IMR-90 (cell line): ENCODE measurements around the gene PBX4. TPM values are rescaled to one million over a fixed set of nuclear protein-coding genes. Genes with fewer than 3 reads are reported as not detected.

Source experiments
- ATAC-seq: fragments of 200-7000 bp; cut with Tn5 transposase; 2 replicates; pipeline ENCODE4 v1.9.1; 2020; ENCODE audit warnings: low read depth, mild to moderate bottlenecking, moderate library complexity
- BruUV-seq: library from RNA; stranded (reverse); fragments of 400-500 nt; replicated peaks from 2 replicates; lab custom pipeline; 2021; lab: Mats Ljungman, UMichigan
- CTCF ChIA-PET: fragments of 300-600 bp; formaldehyde crosslinking; extraction: SDS; loops from one replicate; lab custom pipeline; 2021; ENCODE audit warnings: antibody characterized with exemption; lab: Yijun Ruan, JAX
- POLR2A ChIA-PET: fragments of 300-600 bp; sonication (Branson Sonifier 250); formaldehyde crosslinking; loops from one replicate; lab custom pipeline; 2022; ENCODE audit warnings: antibody characterized with exemption; ENCODE audit not compliant: unreplicated experiment; lab: Charles Lee
- DNase-seq: peaks from one replicate; pipeline ENCODE4 v3.0.0; 2013
- H2AFZ ChIP-seq: replicated peaks from 2 replicates; pipeline ENCODE3; 2013; ENCODE audit warnings: low read length, mild to moderate bottlenecking; ENCODE audit not compliant: poor library complexity
- H2AK5ac ChIP-seq: 2 replicates; pipeline ENCODE4 v1.6.1; 2013; ENCODE audit warnings: low read depth, low read length, inconsistent platforms
- H2AK9ac ChIP-seq: replicated peaks from 2 replicates; pipeline ENCODE3; 2013; ENCODE audit warnings: mild to moderate bottlenecking, low read depth, low read length, moderate library complexity; ENCODE audit not compliant: poor library complexity
- H2BK120ac ChIP-seq: 2 replicates; pipeline ENCODE4 v1.6.1; 2013; ENCODE audit warnings: low read depth, low read length, inconsistent platforms
- H2BK15ac ChIP-seq: 3 replicates; pipeline ENCODE4 v1.6.1; 2013; ENCODE audit warnings: low read depth, low read length, inconsistent platforms
- H2BK20ac ChIP-seq: 2 replicates; pipeline ENCODE4 v1.6.1; 2013; ENCODE audit warnings: low read depth, mild to moderate bottlenecking, inconsistent platforms, low read length, moderate library complexity
- H2BK5ac ChIP-seq: 2 replicates; pipeline ENCODE4 v1.6.1; 2013; ENCODE audit warnings: mild to moderate bottlenecking, low read depth, low read length, inconsistent platforms; ENCODE audit not compliant: poor library complexity, severe bottlenecking
- H3K14ac ChIP-seq: replicated peaks from 2 replicates; pipeline ENCODE4 v1.6.1; 2013; ENCODE audit warnings: low read depth, low read length, inconsistent platforms
- H3K18ac ChIP-seq: 2 replicates; pipeline ENCODE4 v1.6.1; 2013; ENCODE audit warnings: low read depth, low read length, control low read depth
- H3K23ac ChIP-seq: 2 replicates; pipeline ENCODE4 v1.6.1; 2013; ENCODE audit warnings: low read depth, low read length, inconsistent platforms
- H3K27ac ChIP-seq: 2 replicates; pipeline ENCODE4 v1.5.1; 2013; ENCODE audit warnings: mild to moderate bottlenecking, control low read depth, low read length; ENCODE audit not compliant: insufficient read depth
- H3K27me3 ChIP-seq: 2 replicates; pipeline ENCODE4 v1.6.1; 2013; ENCODE audit warnings: low read length; ENCODE audit not compliant: control insufficient read depth, insufficient read depth
- H3K36me3 ChIP-seq: 2 replicates; pipeline ENCODE4 v1.6.1; 2013; ENCODE audit warnings: low read length, mixed read lengths; ENCODE audit not compliant: control insufficient read depth, insufficient read depth
- H3K4ac ChIP-seq: 2 replicates; pipeline ENCODE4 v1.6.1; 2013; ENCODE audit warnings: low read depth, low read length, inconsistent platforms
- H3K4me1 ChIP-seq: 2 replicates; pipeline ENCODE4 v1.6.1; 2013; ENCODE audit warnings: low read length, mixed read lengths; ENCODE audit not compliant: control insufficient read depth, insufficient read depth
- H3K4me2 ChIP-seq: 2 replicates; pipeline ENCODE4 v1.6.1; 2013; ENCODE audit warnings: low read depth, mild to moderate bottlenecking, control low read depth, low read length, moderate library complexity
- H3K4me3 ChIP-seq: 2 replicates; pipeline ENCODE4 v1.5.1; 2013; ENCODE audit warnings: low read depth, mild to moderate bottlenecking, control low read depth, low read length, moderate library complexity; ENCODE audit not compliant: insufficient read depth
- H3K56ac ChIP-seq: 2 replicates; pipeline ENCODE4 v1.6.1; 2013; ENCODE audit warnings: low read length, inconsistent platforms; ENCODE audit not compliant: insufficient read depth; ENCODE audit errors: extremely low read depth
- H3K79me1 ChIP-seq, 2 experiments: 2 replicates each; pipeline ENCODE4 v1.6.1; 2013; ENCODE audit warnings: low read length in 2 of 2, inconsistent platforms in 1 of 2, low read depth in 1 of 2
- H3K9ac ChIP-seq: 2 replicates; pipeline ENCODE4 v1.6.1; 2013; ENCODE audit warnings: low read depth, low read length, control low read depth
- H3K9me1 ChIP-seq: 2 replicates; pipeline ENCODE4 v1.6.1; 2013; ENCODE audit warnings: low read length, inconsistent platforms; ENCODE audit not compliant: insufficient read depth
- H3K9me3 ChIP-seq: 2 replicates; pipeline ENCODE4 v1.6.1; 2013; ENCODE audit warnings: low read length; ENCODE audit not compliant: control insufficient read depth, insufficient read depth
- H4K20me1 ChIP-seq: 2 replicates; pipeline ENCODE4 v1.6.1; 2013; ENCODE audit warnings: low read length, inconsistent platforms; ENCODE audit not compliant: insufficient read depth
- H4K5ac ChIP-seq: 2 replicates; pipeline ENCODE4 v1.6.1; 2013; ENCODE audit warnings: mild to moderate bottlenecking, low read depth, low read length, control low read depth
- H4K8ac ChIP-seq, 2 experiments: 2 replicates each; pipeline ENCODE4 v1.6.1; 2013; ENCODE audit warnings: low read depth in 2 of 2, low read length in 2 of 2, control low read depth in 1 of 2, inconsistent platforms in 1 of 2
- H4K91ac ChIP-seq: 2 replicates; pipeline ENCODE4 v1.6.1; 2013; ENCODE audit warnings: low read depth, low read length, inconsistent platforms; ENCODE audit not compliant: insufficient read depth
- BHLHE40 ChIP-seq: fragments of 150-350 bp; IDR thresholded peaks from 2 replicates; pipeline ENCODE4 v1.6.1; 2016; ENCODE audit warnings: mild to moderate bottlenecking, low read depth, low read length
- CEBPB ChIP-seq: IDR thresholded peaks from 2 replicates; pipeline ENCODE4 v1.6.1; 2012; ENCODE audit warnings: low read depth, low read length, improper control_type of control experiment
- CHD1 ChIP-seq: IDR thresholded peaks from 2 replicates; pipeline ENCODE4 v1.6.1; 2012; ENCODE audit warnings: low read depth, low read length, improper control_type of control experiment
- MAFK ChIP-seq: IDR thresholded peaks from 2 replicates; pipeline ENCODE4 v1.6.1; 2012; ENCODE audit warnings: low read depth, low read length, improper control_type of control experiment
- MAZ ChIP-seq: IDR thresholded peaks from 2 replicates; pipeline ENCODE4 v1.6.1; 2012; ENCODE audit warnings: low read depth, mild to moderate bottlenecking, low read length, improper control_type of control experiment, moderate library complexity, borderline replicate concordance
- MXI1 ChIP-seq: IDR thresholded peaks from 2 replicates; pipeline ENCODE4 v1.6.1; 2012; ENCODE audit warnings: low read depth, mild to moderate bottlenecking, low read length, moderate library complexity, borderline replicate concordance
- NFE2L2 ChIP-seq: fragments of 150-350 bp; IDR thresholded peaks from 2 replicates; pipeline ENCODE4 v1.6.1; 2016; ENCODE audit warnings: low read depth, mild to moderate bottlenecking, low read length
- POLR2A ChIP-seq: IDR thresholded peaks from 2 replicates; pipeline ENCODE4 v1.6.1; 2012; ENCODE audit warnings: mild to moderate bottlenecking, low read depth, low read length
- RCOR1 ChIP-seq: IDR thresholded peaks from 2 replicates; pipeline ENCODE4 v1.6.1; 2012; ENCODE audit warnings: mild to moderate bottlenecking, low read length, improper control_type of control experiment; ENCODE audit not compliant: insufficient replicate concordance
- SMC3 ChIP-seq: fragments of 150-350 bp; IDR thresholded peaks from 2 replicates; pipeline ENCODE4 v1.6.1; 2016; ENCODE audit warnings: low read depth, mild to moderate bottlenecking, antibody characterized with exemption, low read length, moderate library complexity
- WGBS, 2 experiments: methylation state at CpG; one replicate each; pipeline versions ENCODE4 v1.1.5 to v1.1.7; 2013; ENCODE audit warnings: missing lambda C conversion rate in 2 of 2; ENCODE audit not compliant: insufficient read length in 1 of 2; ENCODE audit errors: extremely low coverage in 2 of 2; 5-methylcytosine and 5-hydroxymethylcytosine counted together
- dilution Hi-C: fragments of 300-500 bp; cut with HindIII; formaldehyde crosslinking; loops from one replicate; pipeline ENCODE4 v1.14.3; 2018; ENCODE audit warnings: low sequenced_read_pairs; ENCODE audit not compliant: unreplicated experiment
- in situ Hi-C: fragments of 300-500 bp; cut with MboI; formaldehyde crosslinking; loops from 3 replicates; pipeline ENCODE4 v1.14.3; 2019; ENCODE audit warnings: low sequenced_read_pairs, inconsistent platforms, mixed read lengths
- intact Hi-C: fragments of 100-400 bp; cut with micrococcal nuclease; formaldehyde crosslinking; loops from 2 replicates; pipeline ENCODE4 v1.10.0; 2022
- polyA plus RNA-seq, 3 experiments: library from polyadenylated mRNA; depleted of rRNA; stranded (reverse); fragments of >200 nt; gene quantifications; 2 replicates each; pipeline ENCODE4 v1.2.3, GENCODE V29; 2012; ENCODE audit warnings: low replicate concordance in 1 of 3
- total RNA-seq: library from RNA; depleted of rRNA; stranded (reverse); fragments of >200 nt; gene quantifications from 2 replicates; pipeline ENCODE4 v1.2.3, GENCODE V29; 2012
- TF ChIP-seq, protein P1 (sequence below): fragments of 150-350 bp; IDR thresholded peaks from 2 replicates; pipeline ENCODE4 v1.6.1; 2016; ENCODE audit warnings: low read depth, mild to moderate bottlenecking, low read length, moderate library complexity, borderline replicate concordance
- TF ChIP-seq, protein P2 (sequence below): fragments of 150-350 bp; IDR thresholded peaks from 2 replicates; pipeline ENCODE4 v1.6.1; 2017; ENCODE audit warnings: mild to moderate bottlenecking, antibody characterized with exemption, low read length, low read depth

Gene PBX4
- total and polyA plus RNA-seq, 2 of the 4 experiments (the other 2 are of a cell fraction) = 0.90 to 2.9 TPM

DNA sequence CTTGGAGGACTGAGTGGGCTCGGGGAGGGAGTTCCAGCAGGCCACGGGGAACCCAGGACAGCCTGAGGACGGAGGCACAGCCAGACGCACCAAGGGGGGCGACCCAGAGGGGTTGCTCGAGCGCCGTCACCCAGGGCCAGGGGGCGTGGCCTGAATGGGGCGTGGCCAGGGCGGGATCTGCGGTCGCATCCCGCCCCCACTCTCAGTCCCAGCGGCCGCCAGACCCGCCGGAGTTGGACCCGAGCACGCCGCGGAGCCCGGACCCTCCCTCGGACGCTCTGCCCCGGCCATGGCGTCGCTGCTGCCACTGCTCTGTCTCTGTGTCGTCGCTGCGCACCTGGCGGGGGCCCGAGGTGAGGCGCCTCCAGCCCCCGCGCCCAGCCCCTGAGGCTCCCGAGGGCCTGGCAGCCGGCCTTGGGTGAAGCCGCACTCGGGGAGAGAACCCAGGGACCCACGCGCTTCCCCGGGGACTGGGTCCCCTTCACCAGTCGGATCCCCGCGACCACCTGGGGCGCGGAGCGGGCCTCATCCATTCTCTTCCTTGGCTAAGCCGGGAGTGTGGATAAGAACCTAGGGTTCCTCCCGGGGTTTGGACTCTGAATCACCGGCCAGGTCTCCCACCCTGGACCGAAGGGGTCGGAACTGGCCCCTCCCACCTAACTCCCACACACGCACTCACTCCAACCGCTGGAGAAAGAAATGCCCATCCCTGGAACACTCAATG is 80.3 kb downstream of the PBX4 start, which contains the start of gene CILP2 (continued):
- no peak for TF ChIP-seq CHD1

DNA sequence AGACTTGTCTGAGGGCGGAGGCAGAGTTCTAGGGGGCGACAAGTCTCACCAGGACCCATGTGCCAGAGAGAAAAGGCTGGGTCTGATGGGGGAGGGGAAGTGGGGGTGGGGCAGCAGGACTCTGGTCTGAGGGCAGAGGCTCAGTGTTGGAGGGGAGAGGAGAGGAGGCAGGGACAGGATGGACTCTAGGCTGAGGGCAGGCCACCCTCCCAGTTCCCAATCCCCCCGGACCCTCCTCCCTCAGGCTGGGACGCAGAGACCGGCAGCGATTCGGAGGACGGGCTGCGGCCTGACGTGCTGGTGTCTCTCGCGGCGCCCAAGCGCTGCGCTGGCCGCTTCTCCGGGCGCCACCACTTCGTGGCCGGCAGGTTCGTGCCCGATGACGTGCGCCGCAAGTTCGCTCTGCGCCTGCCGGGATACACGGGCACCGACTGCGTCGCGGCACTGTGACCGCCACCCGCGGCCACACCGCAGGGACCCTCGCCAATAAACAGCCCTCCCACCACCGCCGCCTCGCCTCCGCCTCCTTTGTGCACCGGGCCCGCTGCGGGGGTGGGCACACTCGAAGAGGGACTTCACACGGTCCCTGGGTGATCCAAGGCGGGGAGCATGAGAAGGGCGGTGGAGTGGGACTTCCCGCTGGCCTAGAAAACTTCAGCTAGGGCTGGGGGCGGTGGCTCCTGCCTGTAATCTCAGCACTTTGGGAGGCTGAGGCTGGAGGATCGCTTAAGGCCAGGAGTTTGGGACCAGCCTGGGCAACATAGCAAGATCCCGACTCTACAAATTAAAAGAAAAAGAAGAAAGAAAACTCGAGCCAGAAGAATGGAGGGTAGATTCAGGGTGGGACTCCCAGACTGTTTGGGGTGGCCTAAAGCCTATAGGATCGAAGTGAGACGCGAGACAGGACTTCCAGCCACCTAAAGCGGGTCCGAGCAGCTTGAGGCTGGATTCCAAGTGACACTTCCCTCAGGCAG is 81.1 kb downstream of the PBX4 start:
- no peak overlapping the region for H4K5ac ChIP-seq
- H3K4me1 ChIP-seq = no peaks in the 10 kb centered on the region; the same call in 1 of the 2 replicates
- no peaks in the 10 kb centered on the region for H3K36me3 ChIP-seq
- H3K56ac ChIP-seq = no peak overlapping the region
- H2AK5ac ChIP-seq = no peak overlapping the region
- H3K4me2 ChIP-seq = peak overlapping the region; percentile 22; the same call in 1 of the 2 replicates
- POLR2A ChIA-PET = no interaction called here
- H2BK5ac ChIP-seq = no peak overlapping the region
- H3K4me3 ChIP-seq = no peak overlapping the region
- no peak overlapping the region for H3K18ac ChIP-seq
- no peak overlapping the region for H3K4ac ChIP-seq
- H2AFZ ChIP-seq = peak overlapping the region; percentile 60
- no peak overlapping the region for H2BK20ac ChIP-seq
- ATAC-seq (no peak), DNase-seq (no peak)
- no peak overlapping the region for H2BK120ac ChIP-seq
- H3K23ac ChIP-seq = no peak overlapping the region
- H2AK9ac ChIP-seq = no peak overlapping the region
- no peak overlapping the region for H4K8ac ChIP-seq
- no peak overlapping the region for H4K91ac ChIP-seq
- in situ Hi-C loops (loop anchor here (5.0 to 25.0 kb wide), 2 partner anchors 105 to 425 kb away; partner anchors contain the start of gene GMIP), intact Hi-C loops (no loop called here), dilution Hi-C loops (no loop called here)
- no peaks in the 10 kb centered on the region for H3K9me1 ChIP-seq
- no peak overlapping the region for H3K9ac ChIP-seq
- peaks cover 25% of the 10 kb centered on the region for H3K27me3 ChIP-seq
- no peak overlapping the region for H3K14ac ChIP-seq
- H2BK15ac ChIP-seq = no peak overlapping the region
- 30% methylated on average over 25 of the region's 59 CpGs; no CpG with 5 or more reads in 1 of the 2 experiments for WGBS, 2 experiments
- no peak overlapping the region for H3K27ac ChIP-seq
- BruUV-seq = no TSS peak
- H3K79me1 ChIP-seq = no peaks in the 10 kb centered on the region
- CTCF ChIA-PET = no interaction called here
- peaks cover 7% of the 10 kb centered on the region; the same call in 1 of the 2 replicates for H4K20me1 ChIP-seq
- H3K9me3 ChIP-seq = no peaks in the 10 kb centered on the region; the same call in 1 of the 2 replicates
- TF ChIP-seq BHLHE40 (no peak), POLR2A (no peak), MAZ (no peak), MAFK (no peak), RCOR1 (no peak), NFE2L2 (no peak), CEBPB (no peak), SMC3 (no peak), CHD1 (no peak), MXI1 (no peak)
- TF ChIP-seq, protein P1, sequence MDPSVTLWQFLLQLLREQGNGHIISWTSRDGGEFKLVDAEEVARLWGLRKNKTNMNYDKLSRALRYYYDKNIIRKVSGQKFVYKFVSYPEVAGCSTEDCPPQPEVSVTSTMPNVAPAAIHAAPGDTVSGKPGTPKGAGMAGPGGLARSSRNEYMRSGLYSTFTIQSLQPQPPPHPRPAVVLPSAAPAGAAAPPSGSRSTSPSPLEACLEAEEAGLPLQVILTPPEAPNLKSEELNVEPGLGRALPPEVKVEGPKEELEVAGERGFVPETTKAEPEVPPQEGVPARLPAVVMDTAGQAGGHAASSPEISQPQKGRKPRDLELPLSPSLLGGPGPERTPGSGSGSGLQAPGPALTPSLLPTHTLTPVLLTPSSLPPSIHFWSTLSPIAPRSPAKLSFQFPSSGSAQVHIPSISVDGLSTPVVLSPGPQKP = no peak
- TF ChIP-seq, protein P2, sequence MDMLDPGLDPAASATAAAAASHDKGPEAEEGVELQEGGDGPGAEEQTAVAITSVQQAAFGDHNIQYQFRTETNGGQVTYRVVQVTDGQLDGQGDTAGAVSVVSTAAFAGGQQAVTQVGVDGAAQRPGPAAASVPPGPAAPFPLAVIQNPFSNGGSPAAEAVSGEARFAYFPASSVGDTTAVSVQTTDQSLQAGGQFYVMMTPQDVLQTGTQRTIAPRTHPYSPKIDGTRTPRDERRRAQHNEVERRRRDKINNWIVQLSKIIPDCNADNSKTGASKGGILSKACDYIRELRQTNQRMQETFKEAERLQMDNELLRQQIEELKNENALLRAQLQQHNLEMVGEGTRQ = no peak
